GM19468 (cell line): ENCODE results near the gene CREB5.

ENCODE experiments used
- ATAC-seq: cut with Tn5 transposase; IDR thresholded peaks from one replicate; pipeline ENCODE4 v1.9.1; 2021; ENCODE audit warnings: mild to moderate bottlenecking, moderate library complexity, moderate number of reproducible peaks; ENCODE audit not compliant: unreplicated experiment; ENCODE audit errors: extremely low read depth

Gene CREB5

DNA sequence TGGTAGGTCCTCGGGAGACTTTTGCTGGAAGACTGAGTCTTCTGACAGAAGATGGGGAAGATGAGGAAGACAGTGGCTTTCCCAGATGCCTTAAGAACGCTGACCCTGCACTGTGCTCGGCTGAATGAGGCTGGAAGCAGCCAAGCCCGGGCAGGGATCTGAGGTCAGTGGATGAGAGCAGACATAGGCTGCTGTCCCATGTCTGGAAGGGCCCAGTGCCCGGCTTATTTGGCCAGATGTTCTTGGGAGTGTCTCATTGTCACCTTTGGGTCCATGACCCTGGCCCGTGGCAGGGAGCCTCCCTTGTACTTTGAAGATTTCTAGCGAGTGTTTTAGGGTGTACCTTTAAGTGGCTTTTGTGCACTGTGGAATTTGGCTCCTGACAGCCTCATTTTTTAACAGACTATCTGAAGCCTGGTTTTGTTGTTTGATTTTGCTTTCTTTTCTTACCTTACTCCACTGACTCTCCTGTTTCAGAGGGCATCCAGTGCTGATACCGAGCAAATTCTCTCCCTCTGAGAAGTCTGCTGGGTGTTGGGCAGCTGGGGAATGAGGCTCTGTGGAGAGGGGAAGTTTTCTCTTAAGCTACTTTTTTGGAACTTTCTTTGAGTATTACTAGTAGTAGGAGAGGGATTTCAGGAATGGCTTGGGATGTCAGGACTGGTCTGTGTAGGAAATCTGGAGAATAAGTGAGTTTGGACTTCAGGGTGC lies 61.4 kb downstream of the CREB5 start:
- ATAC-seq: no peak

DNA sequence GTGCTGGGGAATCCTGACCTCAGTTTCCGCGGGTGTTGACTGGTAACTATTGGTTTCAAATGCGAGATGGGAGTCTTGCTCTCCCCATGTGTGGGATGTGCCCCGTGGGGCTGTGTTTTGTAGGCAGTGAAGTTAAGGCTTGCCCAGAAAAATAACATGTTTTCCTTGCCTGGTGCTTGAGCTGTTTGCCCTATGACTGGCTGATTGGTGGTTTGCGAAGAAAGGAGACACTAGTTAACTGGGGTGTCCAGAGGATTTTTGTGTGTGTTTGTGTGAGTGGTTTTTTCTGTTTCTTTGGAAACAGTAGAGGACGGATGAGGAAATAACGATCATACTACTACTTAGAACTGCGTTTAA lies 61.9 kb downstream of the CREB5 start:
- ATAC-seq: no peak

DNA sequence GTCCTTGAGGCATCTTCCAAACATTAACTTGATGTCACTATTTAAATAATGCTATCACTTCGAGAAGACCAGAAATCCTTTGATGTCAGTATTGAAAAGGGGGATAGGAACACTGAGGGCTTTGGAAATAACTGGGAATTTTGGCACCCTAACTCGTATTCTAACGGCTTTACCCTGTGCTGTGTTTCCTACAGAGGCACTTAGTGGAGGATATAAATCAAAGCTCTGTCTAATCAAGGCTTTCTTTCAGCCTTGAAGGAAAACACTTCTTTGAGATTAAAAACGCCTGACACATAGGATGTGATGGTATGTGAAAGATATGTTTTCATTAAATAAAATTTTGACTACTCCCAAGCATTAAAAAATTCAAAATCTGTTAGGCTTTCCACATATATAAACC lies 62.3 kb downstream of the CREB5 start:
- no peak for ATAC-seq

DNA sequence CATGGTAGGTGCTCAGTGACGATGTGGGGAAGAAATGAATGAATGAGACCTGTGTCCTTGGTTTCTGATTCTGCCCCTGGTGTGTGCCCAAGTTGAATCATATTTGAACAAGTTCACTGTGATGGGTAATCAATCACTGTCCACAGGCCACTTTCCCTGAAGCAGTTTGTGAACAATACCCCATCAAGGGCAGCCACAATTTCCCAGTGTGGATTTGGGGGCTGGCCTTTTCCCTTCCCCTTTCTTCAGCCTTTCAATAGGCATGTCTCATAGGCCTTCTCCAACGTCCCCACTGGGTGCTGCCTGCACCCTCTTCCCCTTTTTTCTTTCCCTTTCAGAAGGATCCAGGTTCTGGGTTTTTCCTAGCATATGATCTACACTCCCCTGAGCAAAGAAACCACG lies 64.7 kb downstream of the CREB5 start:
- no peak for ATAC-seq

DNA sequence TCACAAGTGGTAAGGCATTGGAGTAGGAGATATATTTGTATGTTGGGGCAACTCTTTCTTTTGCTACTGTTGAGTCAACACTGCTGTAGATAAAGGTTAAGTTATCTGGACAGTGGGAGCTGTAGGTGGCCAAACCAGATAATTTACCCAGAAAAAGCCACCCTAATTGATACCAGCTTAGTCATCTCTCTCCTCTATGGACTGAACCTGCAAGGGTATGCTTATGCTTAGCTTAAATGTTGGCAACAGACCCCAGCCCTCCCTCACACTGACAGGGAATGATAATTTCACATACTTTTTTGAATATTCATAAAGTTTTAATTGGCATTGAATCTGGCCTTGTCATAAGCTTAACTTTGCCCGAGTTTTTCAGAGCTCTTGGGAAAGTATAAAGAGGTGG lies 66.3 kb downstream of the CREB5 start:
- no peak for ATAC-seq

- ATAC-seq: peak; percentile 41
Measured at GRCh38 chr7:28479507-28479947, 67.2 kb downstream of the CREB5 start.

DNA sequence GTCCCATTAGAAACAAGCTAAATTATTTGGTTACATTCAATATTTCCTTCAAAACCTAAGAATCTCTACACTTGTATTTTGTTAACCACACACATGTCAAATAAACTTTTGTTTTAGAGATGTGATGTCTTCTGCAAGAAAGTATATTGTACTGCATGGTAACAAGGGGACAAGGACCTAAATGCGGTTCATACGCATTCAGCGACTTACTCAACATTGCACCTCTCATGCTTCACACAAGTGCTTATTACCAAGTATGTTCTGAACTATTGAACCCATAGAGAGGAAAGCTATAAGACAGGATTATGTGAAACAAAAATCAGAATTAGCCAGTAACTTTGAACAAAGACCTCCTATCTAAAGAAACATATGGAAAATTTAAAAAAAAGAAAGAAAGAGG lies 68.3 kb downstream of the CREB5 start:
- no peak for ATAC-seq

DNA sequence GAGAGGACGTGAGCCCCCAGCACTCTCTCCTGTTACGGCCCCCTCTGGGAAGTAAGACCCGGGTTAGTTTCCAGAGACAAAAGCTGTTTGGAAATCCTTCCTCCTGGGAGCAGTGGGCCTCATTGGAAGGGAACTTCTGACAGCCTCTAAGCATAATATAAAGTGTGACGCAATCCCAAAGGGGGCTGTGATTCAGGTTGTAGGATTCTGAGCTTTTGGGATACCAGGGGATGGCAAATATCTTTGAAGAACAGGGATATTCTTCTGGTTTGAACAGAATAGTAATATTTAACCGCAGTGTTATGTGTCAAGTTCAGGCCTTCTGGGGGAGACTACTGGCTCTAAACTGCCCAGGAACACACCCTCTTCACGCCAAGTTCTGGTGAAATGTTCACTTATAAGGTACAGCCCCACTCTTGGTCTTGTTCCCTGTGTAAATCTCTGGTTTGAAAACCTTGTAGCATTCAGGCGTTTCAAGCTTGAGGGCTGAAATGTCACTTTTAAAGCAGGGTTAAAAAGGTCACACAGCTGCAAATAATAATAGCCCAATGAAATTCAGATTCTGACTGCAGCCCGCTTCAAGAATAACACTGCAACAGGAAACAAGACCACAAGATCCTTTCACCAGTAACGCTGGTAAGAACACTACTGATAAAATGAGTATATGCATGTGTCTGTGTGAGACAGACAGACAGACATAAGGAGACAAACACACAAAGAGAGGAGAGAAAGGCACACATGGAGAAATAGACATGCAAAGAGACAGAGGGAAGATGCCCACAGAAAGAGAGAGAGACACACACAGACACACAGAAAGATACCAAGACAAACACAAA lies 69.0 kb downstream of the CREB5 start:
- ATAC-seq: peak; percentile 57

- ATAC-seq: no peak
Measured at GRCh38 chr7:28483112-28483511, 70.8 kb downstream of the CREB5 start.

DNA sequence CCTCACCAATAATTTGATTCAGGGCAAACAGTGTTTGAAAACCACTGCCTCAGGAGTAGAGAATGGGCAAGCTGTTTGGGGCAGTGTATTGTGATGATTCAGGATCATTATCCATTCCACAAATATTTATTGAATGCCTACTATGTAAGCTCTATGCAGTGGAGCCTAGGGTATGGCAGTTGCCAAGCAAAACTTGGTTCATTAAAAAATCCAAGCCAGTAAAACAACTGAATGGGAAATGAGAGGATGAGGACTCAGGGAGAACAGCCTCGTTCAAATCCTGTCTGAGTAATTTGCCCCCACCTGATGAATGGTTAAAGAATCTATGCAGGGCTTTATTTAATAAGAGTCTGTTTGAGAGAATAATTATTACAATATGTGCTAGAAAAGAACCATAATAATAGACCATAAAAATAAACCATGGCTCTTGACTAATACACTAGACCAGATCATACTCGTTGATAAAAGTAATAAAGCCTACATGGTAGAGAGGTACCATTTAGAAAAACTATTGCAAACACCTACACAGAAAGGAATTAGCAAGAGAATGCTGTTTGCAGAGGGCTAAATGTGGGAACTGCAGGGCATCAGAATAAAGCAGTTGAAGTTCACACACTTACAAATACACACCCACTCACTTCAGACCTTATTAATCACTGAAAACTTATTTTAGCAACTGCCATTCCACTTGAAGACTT lies 71.7 kb downstream of the CREB5 start:
- no peak for ATAC-seq

DNA sequence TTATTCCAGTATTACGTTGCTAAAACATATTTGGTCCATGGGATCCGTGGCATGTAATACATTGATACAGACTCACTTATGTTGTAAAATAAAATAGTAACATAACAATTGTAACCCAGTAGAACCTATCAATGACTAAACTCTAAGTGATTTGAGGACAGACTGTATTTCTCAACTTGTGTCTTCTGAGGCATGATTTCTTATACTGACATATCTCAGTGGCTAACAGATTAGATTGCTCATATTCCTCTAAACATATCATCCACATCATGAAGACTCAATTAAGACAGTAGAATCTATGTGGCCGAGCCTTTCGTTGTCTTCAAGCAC lies 72.3 kb downstream of the CREB5 start:
- ATAC-seq: no peak

DNA sequence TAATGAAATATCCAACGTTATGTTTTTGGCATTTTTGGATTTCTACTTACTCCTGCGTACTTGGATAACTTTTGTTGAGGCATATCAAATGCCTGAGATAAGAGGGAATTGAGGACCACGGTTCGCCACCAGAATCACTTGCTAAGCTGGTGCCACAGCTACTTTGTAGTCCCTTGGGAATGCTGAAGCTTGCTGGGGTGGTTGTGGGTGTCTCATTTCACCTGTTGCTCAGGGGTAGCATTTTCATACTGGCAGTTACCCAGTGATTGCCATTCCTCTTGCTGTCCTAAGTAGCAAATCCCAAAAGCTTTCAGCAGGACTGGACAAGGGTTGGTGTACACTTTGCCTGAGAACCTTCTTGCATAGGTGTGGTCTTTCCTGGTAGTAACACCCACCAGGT lies 75.2 kb downstream of the CREB5 start:
- ATAC-seq: no peak

DNA sequence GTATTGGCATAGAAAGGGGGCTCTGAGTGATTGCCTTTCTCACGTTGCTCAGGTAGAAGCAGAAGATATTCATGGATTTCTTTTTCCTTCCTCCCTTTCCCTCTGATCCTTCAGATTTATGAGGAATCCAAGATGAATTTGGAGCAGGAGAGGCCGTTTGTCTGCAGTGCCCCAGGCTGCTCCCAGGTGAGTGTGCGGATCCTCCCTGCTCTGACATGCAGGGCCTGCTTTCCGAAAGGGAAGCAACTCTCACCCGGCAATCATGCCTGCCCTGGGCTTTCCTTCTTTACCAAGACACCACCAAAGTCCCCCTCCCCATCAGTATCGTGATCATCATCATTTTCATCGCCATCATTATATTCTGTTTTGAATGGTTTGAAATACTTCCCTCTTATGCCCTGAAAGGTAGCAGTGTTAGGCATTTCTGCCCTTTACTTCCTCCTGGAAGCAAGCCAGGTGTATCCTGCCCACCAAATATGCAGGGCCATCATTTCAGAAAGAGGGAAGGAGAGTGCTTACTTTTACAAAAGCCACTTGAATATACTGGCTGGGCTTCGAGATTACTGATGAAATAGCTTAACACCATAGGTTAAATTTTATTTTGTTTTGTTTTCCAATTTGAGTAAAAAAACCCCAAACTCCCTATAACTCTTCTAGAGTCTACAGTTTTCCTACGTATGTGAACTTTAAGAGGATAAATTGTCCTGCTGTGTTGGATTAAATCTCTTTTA lies 75.9 kb downstream of the CREB5 start:
- ATAC-seq: no peak

GRCh38 chr7:28490831-28491230 lies 78.5 kb downstream of the CREB5 start:
- ATAC-seq: no peak

- no peak for ATAC-seq
Measured at GRCh38 chr7:28493477-28493876, 81.2 kb downstream of the CREB5 start.

- no peak for ATAC-seq
Measured at GRCh38 chr7:28497009-28497408, 84.7 kb downstream of the CREB5 start.

GRCh38 chr7:28498636-28499035 lies 86.3 kb downstream of the CREB5 start:
- ATAC-seq: no peak

DNA sequence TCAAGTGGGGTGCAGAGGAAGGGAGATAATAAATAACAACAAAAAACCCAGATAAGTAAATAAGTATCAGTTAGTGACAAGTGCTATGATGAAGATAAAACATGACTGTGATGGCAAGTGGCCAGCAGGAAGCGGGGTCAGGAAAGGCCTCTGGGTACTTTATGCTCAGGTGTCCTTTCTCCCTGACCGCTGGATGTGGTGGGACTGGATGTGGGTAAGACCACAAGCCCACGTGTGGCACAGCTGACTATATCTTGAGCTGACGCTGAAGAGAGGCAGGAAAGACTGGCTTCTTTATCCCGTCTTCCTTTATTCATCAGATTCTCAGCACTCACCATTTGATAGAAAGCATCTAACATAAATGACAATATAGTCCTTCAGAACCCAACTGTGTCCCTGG lies 87.8 kb downstream of the CREB5 start:
- no peak for ATAC-seq

- no peak for ATAC-seq
Measured at GRCh38 chr7:28502408-28502807, 90.1 kb downstream of the CREB5 start.

DNA sequence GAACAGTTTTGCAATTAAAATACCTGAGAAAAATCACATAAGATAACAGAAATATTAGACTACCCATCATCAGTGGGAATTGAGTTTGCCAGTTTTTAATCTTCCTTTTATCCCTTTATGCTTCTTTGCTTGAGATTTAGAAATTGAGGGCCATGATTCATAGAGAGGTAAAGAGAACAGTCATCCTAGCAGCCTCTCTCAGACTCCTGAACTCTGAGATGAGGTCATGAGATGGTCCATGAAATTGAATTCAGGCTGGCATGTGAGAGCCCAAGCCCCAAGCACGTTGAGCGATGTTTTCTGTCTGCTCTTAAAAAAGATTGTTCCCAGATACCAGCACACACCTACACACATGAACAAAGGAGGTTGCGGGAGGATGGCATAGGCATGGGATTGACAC lies 91.1 kb downstream of the CREB5 start:
- no peak for ATAC-seq

DNA sequence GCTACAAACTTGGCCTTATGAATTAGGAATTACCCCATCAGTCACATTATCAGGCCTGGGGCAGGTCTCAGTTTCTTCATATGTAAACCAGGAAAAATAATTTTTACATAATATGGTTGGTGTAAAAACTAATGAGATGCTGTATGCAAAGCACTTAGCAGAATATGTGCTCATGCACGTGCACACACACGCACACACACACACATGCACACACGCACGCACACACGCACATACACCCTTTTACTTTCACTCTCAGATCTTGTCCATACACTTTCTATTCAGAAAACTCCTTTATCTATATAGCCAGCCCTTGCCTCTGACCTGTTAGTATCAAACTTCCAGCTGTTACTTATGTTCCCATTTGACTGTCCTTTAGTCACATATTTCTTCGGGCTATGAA lies 92.7 kb downstream of the CREB5 start:
- no peak for ATAC-seq
